RWPE1 (cell line): ENCODE data around the gene CPM.

Experiments used
- CTCF ChIA-PET: fragments of 350-600 bp; sonication (Branson Sonifier 250); formaldehyde crosslinking; extraction: SDS; loops from one replicate; lab custom pipeline; 2021; lab: Yijun Ruan, JAX
- POLR2A ChIA-PET: fragments of 400-600 bp; formaldehyde crosslinking; extraction: SDS; loops from one replicate; lab custom pipeline; 2020; ENCODE audit warnings: antibody characterized with exemption; ENCODE audit not compliant: low non-redundant PET; lab: Yijun Ruan, JAX
- DNase-seq: peaks from one replicate; pipeline ENCODE4 v3.0.0; 2012; ENCODE audit warnings: low spot score
- H3K27ac ChIP-seq: fragments of 450-650 bp; 2 replicates; pipeline ENCODE4 v1.5.1; 2017
- TF ChIP-seq, protein P1 (sequence below): fragments of 450-650 bp; conservative IDR thresholded peaks from 2 replicates; pipeline ENCODE4 v1.5.1; 2017; ENCODE audit warnings: low read depth, mild to moderate bottlenecking

Gene CPM

DNA sequence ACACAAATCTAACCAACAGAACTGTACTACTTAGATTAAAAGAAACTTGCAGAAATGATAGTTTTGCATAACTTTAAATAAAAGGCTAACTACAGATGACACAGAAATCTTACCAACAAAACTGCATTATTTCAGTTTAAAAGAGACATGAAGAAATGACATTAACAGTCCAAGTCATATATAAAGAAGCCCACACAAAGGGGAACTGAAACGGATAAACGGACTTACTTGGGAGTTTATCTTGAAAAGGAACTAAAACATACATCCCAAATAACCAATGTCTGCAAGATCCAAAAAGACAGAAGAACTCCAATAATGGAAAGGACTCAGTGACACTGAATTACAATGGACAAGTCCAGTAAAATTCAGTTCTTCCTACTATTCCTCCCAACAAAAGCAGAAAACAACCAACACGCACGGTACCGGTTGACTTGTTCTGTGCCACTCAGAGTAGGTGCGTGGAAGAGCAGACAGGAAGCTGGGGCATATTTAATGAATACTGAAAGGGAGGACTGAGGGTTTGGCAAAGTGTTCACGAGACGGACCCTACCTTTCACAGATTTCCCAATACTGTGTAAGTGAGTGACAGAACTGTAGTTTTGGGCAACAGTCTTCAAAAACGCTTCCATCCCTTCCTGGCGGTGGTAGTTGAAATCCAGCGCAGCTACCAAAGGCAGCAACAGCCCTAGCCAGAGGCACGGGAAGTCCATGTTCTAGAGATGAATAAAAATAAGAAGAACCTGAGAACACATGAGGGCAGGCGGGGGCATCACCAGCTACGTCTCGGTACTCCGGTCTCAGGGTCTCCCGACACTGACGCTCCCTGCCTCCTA lies 627 bp downstream of the CPM start:
- POLR2A ChIA-PET = no interaction called here
- CTCF ChIA-PET = interaction anchor here (0.7 to 1.2 kb wide), 2 partner anchors 10 to 138 kb away, joined by 4 to 6 read pairs; no protein-coding TSS in a partner anchor
- no peak for DNase-seq
- TF ChIP-seq, protein P1, sequence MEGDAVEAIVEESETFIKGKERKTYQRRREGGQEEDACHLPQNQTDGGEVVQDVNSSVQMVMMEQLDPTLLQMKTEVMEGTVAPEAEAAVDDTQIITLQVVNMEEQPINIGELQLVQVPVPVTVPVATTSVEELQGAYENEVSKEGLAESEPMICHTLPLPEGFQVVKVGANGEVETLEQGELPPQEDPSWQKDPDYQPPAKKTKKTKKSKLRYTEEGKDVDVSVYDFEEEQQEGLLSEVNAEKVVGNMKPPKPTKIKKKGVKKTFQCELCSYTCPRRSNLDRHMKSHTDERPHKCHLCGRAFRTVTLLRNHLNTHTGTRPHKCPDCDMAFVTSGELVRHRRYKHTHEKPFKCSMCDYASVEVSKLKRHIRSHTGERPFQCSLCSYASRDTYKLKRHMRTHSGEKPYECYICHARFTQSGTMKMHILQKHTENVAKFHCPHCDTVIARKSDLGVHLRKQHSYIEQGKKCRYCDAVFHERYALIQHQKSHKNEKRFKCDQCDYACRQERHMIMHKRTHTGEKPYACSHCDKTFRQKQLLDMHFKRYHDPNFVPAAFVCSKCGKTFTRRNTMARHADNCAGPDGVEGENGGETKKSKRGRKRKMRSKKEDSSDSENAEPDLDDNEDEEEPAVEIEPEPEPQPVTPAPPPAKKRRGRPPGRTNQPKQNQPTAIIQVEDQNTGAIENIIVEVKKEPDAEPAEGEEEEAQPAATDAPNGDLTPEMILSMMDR = no peak
- no peak overlapping the region for H3K27ac ChIP-seq

DNA sequence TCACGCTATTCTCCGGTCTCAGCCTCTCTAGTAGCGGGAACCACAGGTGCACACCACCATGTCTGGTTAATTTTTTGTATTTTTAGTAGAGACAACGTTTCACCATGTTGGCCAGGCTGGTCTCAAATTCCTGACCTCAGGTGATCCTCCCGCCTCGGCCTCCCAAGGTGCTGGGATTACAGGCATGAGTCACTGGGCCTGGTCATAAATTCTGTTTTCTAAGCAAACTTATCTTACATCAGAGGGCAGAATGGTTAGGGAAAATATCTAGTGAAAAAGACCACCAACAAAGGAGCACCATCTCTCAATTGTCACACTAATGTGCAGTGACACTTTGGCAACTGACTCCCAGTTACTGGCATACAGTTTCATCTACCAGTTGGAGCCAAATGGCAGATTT lies 2.8 kb downstream of the CPM start:
- no peak overlapping the region for H3K27ac ChIP-seq

DNA sequence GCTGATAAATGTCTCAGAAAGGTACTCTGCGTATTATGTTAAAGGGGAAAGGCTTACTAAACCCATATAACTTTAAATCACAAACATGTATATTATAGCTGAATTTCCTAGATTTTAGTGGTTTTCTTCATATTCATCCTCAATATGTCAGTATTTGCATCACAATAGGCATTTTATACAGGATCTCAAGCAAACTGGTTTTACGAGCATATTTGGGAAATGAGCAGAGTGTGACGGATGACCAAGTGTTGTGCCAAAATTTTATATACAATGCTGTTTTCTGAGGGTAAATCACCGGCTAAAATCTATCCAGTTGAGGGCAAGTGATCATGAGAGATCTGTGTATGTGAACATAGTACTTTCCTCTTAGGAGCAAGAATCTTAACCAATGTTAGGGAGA lies 8.4 kb downstream of the CPM start:
- TF ChIP-seq, protein P1 = no peak
- CTCF ChIA-PET = interaction anchor here (0.6 to 0.7 kb wide), 2 partner anchors 12 to 26 kb away, joined by 3 to 4 read pairs; no protein-coding TSS in a partner anchor
- DNase-seq = no peak
- POLR2A ChIA-PET = no interaction called here
- no peak overlapping the region for H3K27ac ChIP-seq

More for the DNA sequence above, 2.8 kb downstream of the CPM start:
- ChIA-PET POLR2A (no interaction called here), CTCF (no interaction called here)
- DNase-seq = no peak
- TF ChIP-seq, protein P1 = no peak

DNA sequence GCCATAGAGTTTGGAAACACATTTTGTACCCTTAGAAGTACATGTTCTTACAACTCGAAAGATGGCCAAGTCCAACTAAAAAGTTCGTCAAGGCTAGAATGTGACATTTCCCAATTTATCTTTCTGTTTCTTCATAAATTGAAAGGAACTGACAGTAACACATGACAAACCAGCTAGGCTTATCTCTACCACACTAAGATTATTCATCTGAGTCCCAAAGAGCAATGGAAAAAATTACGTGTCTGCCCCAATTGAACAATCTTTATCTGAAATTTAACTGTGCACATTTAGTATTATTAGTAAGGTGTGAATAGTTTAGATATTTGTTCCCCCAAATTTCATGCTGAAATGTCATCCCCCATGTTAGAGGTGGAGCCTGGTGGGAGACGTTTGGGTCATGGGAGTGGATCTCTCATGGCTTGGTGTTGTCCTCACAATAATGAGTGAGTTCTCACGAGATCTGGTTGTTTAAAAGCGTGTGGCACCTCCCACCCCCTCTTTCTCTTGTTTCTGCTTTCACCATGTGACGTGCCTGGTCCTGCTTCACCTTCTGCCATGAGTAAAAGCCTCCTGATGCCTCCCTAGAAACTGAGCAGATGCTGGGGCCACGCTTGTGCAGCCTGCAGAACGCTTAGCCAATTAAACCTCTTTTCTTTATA lies 13.3 kb downstream of the CPM start:
- CTCF ChIA-PET = no interaction called here
- no peak overlapping the region for H3K27ac ChIP-seq
- TF ChIP-seq, protein P1 = no peak
- POLR2A ChIA-PET = no interaction called here
- no peak for DNase-seq

DNA sequence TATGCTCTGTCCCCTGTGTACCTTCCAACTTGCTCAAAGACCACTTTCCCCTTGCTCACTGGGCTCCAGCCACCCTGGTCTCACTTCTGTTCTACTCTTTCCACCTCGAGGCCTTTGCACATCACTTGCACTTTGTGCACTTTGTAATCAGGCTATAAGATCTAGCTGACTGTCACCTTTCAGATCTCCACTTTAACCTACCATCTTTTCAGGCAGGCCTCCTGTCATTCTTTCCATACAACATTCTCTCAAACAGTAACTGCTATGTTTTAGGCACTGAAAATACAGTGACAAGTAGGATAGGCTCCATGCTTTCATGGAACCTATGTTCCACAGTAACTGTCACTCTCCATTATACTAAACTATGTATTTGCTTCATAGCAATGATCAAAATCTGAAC lies 14.0 kb downstream of the CPM start:
- no peak for DNase-seq
- TF ChIP-seq, protein P1 = no peak
- POLR2A ChIA-PET = no interaction called here
- H3K27ac ChIP-seq = no peak overlapping the region
- CTCF ChIA-PET = no interaction called here

DNA sequence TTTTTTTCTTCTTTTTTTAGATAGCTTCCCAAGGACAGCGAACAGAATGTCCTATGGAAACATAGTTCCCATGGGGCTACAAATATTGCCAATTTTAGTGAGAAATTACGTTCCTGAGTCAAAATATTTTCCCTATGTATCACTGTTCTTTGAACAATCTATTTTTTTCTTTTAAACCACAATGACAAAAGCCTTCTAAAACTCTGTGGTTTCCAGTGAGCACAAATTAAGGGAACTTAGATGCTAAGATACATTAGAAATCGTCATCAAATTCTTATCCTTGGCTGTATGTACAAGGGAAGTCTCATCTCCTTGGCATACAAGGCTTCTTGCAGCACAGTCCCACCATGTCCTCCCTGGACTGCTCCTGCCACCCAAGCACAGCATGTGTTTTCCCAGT lies 17.9 kb downstream of the CPM start:
- ChIA-PET CTCF (interaction anchor here (0.5 to 0.6 kb wide), 2 partner anchors 18 to 376 kb away, joined by 3 read pairs; no protein-coding TSS in a partner anchor), POLR2A (no interaction called here)

More for the DNA sequence above, 17.9 kb downstream of the CPM start:
- no peak for DNase-seq
- no peak overlapping the region for H3K27ac ChIP-seq
- TF ChIP-seq, protein P1 = no peak
